SIG-M5 (cell line): Measurements from ENCODE around the gene TCF7L2.

Experiments used
- DNase-seq: peaks from one replicate; lab custom pipeline; 2025; lab: John Stamatoyannopoulos, UW

Gene TCF7L2

GRCh38 chr10:112966194-112966855 lies 16.3 kb downstream of the TCF7L2 start:
- DNase-seq, result no peak

- no peak for DNase-seq
Observed at GRCh38 chr10:112967200-112967599, 17.2 kb downstream of the TCF7L2 start.

- DNase-seq, result no peak
Observed at GRCh38 chr10:112969131-112969530, 19.1 kb downstream of the TCF7L2 start.

GRCh38 chr10:112969542-112969941 lies 19.5 kb downstream of the TCF7L2 start:
- no peak for DNase-seq

- DNase-seq, result no peak
Observed at GRCh38 chr10:112970021-112970420, 20.0 kb downstream of the TCF7L2 start.

GRCh38 chr10:112972606-112973005 lies 22.6 kb downstream of the TCF7L2 start:
- no peak for DNase-seq

- DNase-seq, result no peak
Observed at GRCh38 chr10:112973046-112973445, 23.0 kb downstream of the TCF7L2 start.

GRCh38 chr10:112973805-112974204 lies 23.8 kb downstream of the TCF7L2 start:
- no peak for DNase-seq

- DNase-seq, result no peak
Observed at GRCh38 chr10:112977426-112977898, 27.4 kb downstream of the TCF7L2 start.

GRCh38 chr10:112979927-112980326 lies 29.9 kb downstream of the TCF7L2 start:
- no peak for DNase-seq

GRCh38 chr10:112980937-112981336 lies 30.9 kb downstream of the TCF7L2 start:
- no peak for DNase-seq

GRCh38 chr10:112981553-112981952 lies 31.5 kb downstream of the TCF7L2 start:
- DNase-seq, result no peak

- DNase-seq, result no peak
Observed at GRCh38 chr10:112983444-112984056, 33.5 kb downstream of the TCF7L2 start.

GRCh38 chr10:112984756-112985155 lies 34.7 kb downstream of the TCF7L2 start:
- DNase-seq, result no peak

- DNase-seq, result peak; percentile 75
Observed at GRCh38 chr10:112985690-112986543, 35.9 kb downstream of the TCF7L2 start.

GRCh38 chr10:112986544-112987190 lies 36.6 kb downstream of the TCF7L2 start:
- no peak for DNase-seq

GRCh38 chr10:112988839-112989406 lies 38.9 kb downstream of the TCF7L2 start:
- DNase-seq, result no peak

GRCh38 chr10:112989826-112990225 lies 39.8 kb downstream of the TCF7L2 start:
- no peak for DNase-seq

- no peak for DNase-seq
Observed at GRCh38 chr10:112990271-112990670, 40.2 kb downstream of the TCF7L2 start.

GRCh38 chr10:112991888-112992491 lies 41.9 kb downstream of the TCF7L2 start:
- DNase-seq, result no peak

- no peak for DNase-seq
Observed at GRCh38 chr10:112996462-112996861, 46.4 kb downstream of the TCF7L2 start.

- no peak for DNase-seq
Observed at GRCh38 chr10:112999102-112999501, 49.1 kb downstream of the TCF7L2 start.
